Skeletal muscle tissue (tissue), 4 donors: ENCODE measurements around the gene SLC46A2. TPM values are rescaled to one million over a fixed set of nuclear protein-coding genes. Genes with fewer than 3 reads are reported as not detected.
A peak's percentile ranks its signal among the peaks of the same experiment; 100 is the strongest.

Experiments used
- H3K27ac ChIP-seq: one replicate; pipeline ENCODE4 v1.7.0; 2013; ENCODE audit warnings: mild to moderate bottlenecking, low read depth, low read length, inconsistent platforms
- H3K27me3 ChIP-seq, 3 donors: one replicate each; pipeline ENCODE4 v1.7.0; 2013; ENCODE audit warnings: low read length in 3 of 3; ENCODE audit not compliant: control insufficient read depth in 3 of 3, insufficient read depth in 3 of 3
- H3K36me3 ChIP-seq, 3 donors: one replicate each; pipeline ENCODE4 v1.7.0; 2013; ENCODE audit warnings: low read length in 3 of 3; ENCODE audit not compliant: control insufficient read depth in 3 of 3, insufficient read depth in 3 of 3
- H3K4me1 ChIP-seq, 3 donors: one replicate each; pipeline ENCODE4 v1.7.0; 2013; ENCODE audit warnings: low read length in 3 of 3, mild to moderate bottlenecking in 3 of 3; ENCODE audit not compliant: control insufficient read depth in 3 of 3, insufficient read depth in 3 of 3
- H3K4me3 ChIP-seq, 3 donors: one replicate each; pipeline ENCODE4 v1.7.0; 2013; ENCODE audit warnings: low read length in 3 of 3
- H3K9ac ChIP-seq, 3 donors: one replicate each; pipeline ENCODE4 v1.7.0; 2013; ENCODE audit warnings: low read length in 3 of 3, mild to moderate bottlenecking in 3 of 3, moderate library complexity in 2 of 3, low read depth in 1 of 3
- H3K9me3 ChIP-seq, 3 donors: one replicate each; pipeline ENCODE4 v1.7.0; 2013; ENCODE audit warnings: low read length in 3 of 3; ENCODE audit not compliant: control insufficient read depth in 3 of 3
- total RNA-seq: library from RNA; depleted of rRNA; stranded (reverse); fragments of >200 nt; gene quantifications from one replicate; pipeline ENCODE4 v1.2.3, GENCODE V29; 2014
- donor health status: Osteomylitis.

Gene SLC46A2
- under 0.01 TPM for total RNA-seq

DNA sequence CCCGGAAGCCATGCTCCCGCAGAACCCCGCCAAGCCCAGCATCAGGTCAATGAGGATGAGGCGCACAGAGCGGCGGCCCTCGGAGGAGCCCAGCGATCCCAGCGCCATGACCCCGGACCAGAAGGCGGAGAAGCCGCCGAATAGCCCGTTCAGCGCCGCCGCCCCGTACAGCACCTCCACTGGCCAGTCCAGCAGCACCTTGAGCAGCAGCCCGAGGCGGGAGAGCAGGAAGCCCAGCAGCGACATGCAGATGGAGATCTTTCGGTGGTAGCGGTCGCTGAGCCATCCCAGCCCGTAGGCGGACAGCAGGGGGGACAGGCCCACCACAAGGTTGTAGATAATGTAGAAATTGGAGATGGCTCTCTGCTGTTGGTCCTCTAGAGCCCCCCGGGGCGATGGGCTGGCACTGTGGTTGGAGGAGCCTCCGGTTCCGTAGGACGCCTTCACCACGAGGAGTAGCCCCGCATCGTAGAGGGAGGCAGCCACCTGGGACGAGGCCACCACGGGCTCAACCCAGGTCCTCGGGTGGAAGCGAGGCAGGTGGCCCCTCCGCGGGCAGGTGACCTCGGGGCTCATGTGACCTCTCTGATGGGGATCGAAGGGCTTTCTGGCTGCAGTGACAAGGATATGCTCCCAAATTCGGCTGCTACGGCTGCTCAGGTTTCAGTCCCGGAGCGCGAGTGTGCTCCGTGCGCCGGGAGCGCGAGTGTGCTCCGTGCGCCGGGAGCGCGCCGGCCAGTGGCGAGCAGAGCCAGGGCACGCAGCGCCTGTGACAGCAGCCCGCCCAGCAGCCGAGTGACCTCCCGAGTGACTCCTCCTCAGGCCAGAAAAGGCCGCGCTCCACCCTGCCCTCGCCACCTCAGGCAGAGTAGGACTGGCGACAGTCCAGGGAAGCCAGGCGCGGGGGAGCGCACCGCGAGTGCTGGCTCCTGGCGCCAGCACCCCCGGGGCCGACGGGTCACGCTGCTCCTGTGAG lies at the start of gene SLC46A2:
Gene SLC46A2 (minus strand): TSS at position 771 of the 976 bp plus-strand sequence. CDS start 195 bp downstream, at position 576.
- Histone ChIP-seq H3K27ac (no peak within 1 kb of the TSS), H3K9me3 (no peaks in the 10 kb centered on the region)

DNA sequence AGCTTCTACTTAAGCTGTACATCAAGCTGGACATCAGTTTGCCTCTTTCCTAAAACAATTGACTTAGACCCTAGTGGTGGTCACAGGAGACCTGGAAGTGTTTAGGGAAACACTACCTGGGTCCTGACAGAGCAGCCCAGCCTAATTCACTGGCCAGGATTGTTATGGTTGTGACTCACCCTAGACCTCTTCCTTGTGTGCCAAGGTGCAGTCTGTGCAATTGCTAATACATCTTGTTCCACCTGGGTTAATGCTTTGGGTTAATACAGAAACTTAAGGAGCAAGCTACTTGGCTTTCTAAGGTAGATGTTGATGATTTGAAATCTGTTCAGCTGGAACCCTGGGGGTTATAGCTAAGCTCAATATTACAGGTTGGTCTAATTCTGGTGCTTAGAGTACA lies 48.7 kb upstream of the SLC46A2 start:
- H3K27ac ChIP-seq: no peak overlapping the region
- no peak overlapping the region for H3K9ac ChIP-seq
- no peak overlapping the region for H3K4me3 ChIP-seq
- H3K27me3 ChIP-seq: peaks cover 0 to 5% (median 0%) of the 10 kb centered on the region in 3 donors
- H3K4me1 ChIP-seq: no peaks in the 10 kb centered on the region
- no peaks in the 10 kb centered on the region for H3K36me3 ChIP-seq
- no peaks in the 10 kb centered on the region for H3K9me3 ChIP-seq

More for the DNA sequence above, at the start of gene SLC46A2:
- H3K4me1 ChIP-seq: peaks cover 5 to 12% (median 8%) of the 10 kb centered on the region in 3 donors
- peak within 1 kb of the TSS; percentile 47 to 74 (median 56) for H3K4me3 ChIP-seq
- peaks cover 8 to 12% (median 12%) of the 10 kb centered on the region in 3 donors for H3K27me3 ChIP-seq
- H3K36me3 ChIP-seq: no peaks in the 10 kb centered on the region
- peak within 1 kb of the TSS; percentile 11 to 70 (median 20) for H3K9ac ChIP-seq

DNA sequence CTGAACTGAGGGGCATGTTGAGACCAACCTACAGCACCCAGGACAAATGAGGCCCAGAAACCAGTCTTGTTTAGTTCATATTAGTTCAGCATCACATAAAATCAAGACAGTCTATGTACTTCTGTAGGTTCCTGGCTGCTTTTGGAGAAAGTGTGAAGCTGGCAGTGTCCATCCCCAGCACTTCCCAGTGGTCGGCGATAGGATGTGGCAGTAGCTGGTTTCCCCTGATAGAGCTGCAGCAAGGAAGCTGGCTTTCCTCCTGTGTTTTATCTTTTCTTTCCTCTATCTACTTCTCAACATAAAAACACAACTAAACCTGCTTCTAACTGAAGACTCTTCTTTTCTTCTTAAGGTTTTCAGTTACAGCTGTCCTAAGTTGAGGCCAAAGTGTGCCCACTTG lies 43.0 kb upstream of the SLC46A2 start:
- Histone ChIP-seq H3K9ac (no peak overlapping the region), H3K4me3 (no peak overlapping the region), H3K27me3 (peaks cover 0 to 2% (median 0%) of the 10 kb centered on the region in 3 donors), H3K36me3 (no peaks in the 10 kb centered on the region), H3K27ac (no peak overlapping the region), H3K4me1 (no peaks in the 10 kb centered on the region), H3K9me3 (no peaks in the 10 kb centered on the region)

DNA sequence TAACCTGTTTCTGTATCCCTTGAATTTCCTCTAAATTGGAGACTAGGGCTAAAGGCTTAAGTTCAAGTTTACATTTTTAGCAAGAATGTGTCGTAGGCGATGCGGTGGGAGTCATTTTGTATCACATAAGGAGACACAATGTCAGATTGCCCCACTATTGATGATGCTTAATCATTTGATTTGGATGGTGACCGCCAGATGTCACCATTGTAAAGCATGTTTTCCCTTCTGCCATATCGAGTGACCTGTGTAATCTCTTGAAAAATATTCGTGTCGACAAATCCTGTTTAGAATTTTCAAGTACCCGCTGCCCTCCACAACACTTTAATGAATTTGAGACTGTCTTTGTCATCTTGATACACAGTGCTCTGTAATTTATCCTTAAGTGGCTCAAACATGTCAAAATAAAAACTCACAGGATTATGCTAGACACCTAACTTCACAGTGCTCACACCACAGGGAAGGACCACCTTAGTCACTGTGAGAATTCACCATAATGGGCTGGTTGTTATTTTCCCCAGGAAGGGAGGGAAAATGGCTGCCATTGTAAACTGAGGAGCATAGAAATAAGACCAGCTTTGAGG lies 34.5 kb upstream of the SLC46A2 start:
- Histone ChIP-seq H3K36me3 (no peaks in the 10 kb centered on the region), H3K27me3 (no peaks in the 10 kb centered on the region), H3K9me3 (no peaks in the 10 kb centered on the region), H3K4me1 (no peaks in the 10 kb centered on the region), H3K9ac (no peak overlapping the region), H3K4me3 (no peak overlapping the region), H3K27ac (no peak overlapping the region)

GRCh38 chr9:112921549-112921948 lies 30.9 kb upstream of the SLC46A2 start:
- no peak overlapping the region for H3K27ac ChIP-seq
- no peaks in the 10 kb centered on the region for H3K4me1 ChIP-seq
- no peaks in the 10 kb centered on the region for H3K27me3 ChIP-seq
- H3K4me3 ChIP-seq: no peak overlapping the region
- no peaks in the 10 kb centered on the region for H3K36me3 ChIP-seq
- no peaks in the 10 kb centered on the region for H3K9me3 ChIP-seq
- no peak overlapping the region for H3K9ac ChIP-seq

GRCh38 chr9:112917987-112918362 lies 27.3 kb upstream of the SLC46A2 start:
- no peak overlapping the region for H3K9ac ChIP-seq
- H3K4me3 ChIP-seq: no peak overlapping the region
- no peak overlapping the region for H3K27ac ChIP-seq
- no peaks in the 10 kb centered on the region for H3K9me3 ChIP-seq
- H3K4me1 ChIP-seq: no peaks in the 10 kb centered on the region
- H3K36me3 ChIP-seq: no peaks in the 10 kb centered on the region
- H3K27me3 ChIP-seq: no peaks in the 10 kb centered on the region

DNA sequence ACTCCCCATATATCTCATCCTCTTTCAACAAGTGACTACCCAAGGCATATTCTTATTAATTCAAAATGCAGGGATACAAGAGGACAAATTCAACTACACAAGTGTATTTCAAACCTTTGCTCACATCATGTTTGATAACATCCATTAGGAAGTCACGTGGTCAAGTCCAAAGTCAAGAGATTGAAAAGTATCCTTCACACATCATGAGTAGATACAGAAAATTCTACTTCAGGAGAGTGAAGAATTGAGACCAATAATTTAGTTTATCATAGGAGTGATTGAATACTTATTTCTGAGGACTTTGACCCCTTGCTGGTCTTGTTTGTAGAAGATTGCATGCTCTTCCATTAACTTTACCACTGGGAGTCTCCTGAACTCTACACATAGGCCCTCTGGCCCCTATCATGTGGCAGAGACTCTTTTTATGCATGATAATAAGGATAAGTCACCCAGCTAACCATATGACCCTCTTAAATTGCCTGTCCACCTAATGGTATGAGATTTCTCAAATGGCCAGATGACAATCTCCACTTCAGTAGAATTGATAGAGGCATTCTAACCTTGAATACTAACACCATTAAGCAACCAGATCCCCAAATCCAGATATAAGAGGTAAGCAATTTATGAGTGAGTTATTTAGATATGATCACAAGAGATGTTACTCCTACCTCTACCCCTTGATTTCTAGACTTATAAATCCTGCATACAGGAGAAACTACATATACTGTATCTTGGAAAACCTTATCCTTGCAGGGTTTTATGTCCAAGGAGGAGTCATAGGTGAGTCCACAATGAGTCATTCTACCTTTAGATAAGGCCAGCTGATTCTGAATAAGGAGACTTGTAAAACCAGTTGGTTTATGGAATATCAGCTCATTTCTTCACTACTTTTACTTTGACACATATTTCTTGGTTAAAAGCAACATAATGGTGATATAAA lies 26.6 kb upstream of the SLC46A2 start:
- no peaks in the 10 kb centered on the region for H3K9me3 ChIP-seq
- H3K9ac ChIP-seq: no peak overlapping the region
- H3K4me1 ChIP-seq: no peaks in the 10 kb centered on the region
- no peaks in the 10 kb centered on the region for H3K36me3 ChIP-seq
- no peaks in the 10 kb centered on the region for H3K27me3 ChIP-seq
- H3K27ac ChIP-seq: no peak overlapping the region
- no peak overlapping the region for H3K4me3 ChIP-seq

- Histone ChIP-seq H3K27me3 (no peaks in the 10 kb centered on the region), H3K9me3 (no peaks in the 10 kb centered on the region), H3K4me3 (no peak overlapping the region), H3K4me1 (no peaks in the 10 kb centered on the region), H3K27ac (no peak overlapping the region), H3K36me3 (no peaks in the 10 kb centered on the region), H3K9ac (no peak overlapping the region)
Observed at GRCh38 chr9:112914524-112914923, 23.8 kb upstream of the SLC46A2 start.

- no peaks in the 10 kb centered on the region for H3K27me3 ChIP-seq
- no peaks in the 10 kb centered on the region for H3K9me3 ChIP-seq
- no peak overlapping the region for H3K27ac ChIP-seq
Observed at GRCh38 chr9:112913326-112913725, 22.6 kb upstream of the SLC46A2 start.

More at GRCh38 chr9:112913326-112913725, 22.6 kb upstream of the SLC46A2 start:
- no peaks in the 10 kb centered on the region for H3K36me3 ChIP-seq
- H3K4me1 ChIP-seq: no peaks in the 10 kb centered on the region
- H3K4me3 ChIP-seq: no peak overlapping the region
- no peak overlapping the region for H3K9ac ChIP-seq
